Islet of Langerhans (tissue), 1 donor: ENCODE results near the gene IGF2.

ENCODE experiments used
- FAIRE-seq: peaks from one replicate; lab custom pipeline; 2011; peaks lifted over from hg19 to GRCh38; lab: Jason Lieb, UNC

The IGF2 gene

GRCh38 chr11:2122907-2123627 lies 16.1 kb downstream of the IGF2 start:
- FAIRE-seq: no peak

GRCh38 chr11:2122222-2122906 lies 16.8 kb downstream of the IGF2 start:
- no peak for FAIRE-seq

GRCh38 chr11:2121227-2122130 lies 17.7 kb downstream of the IGF2 start:
- no peak for FAIRE-seq

- FAIRE-seq: no peak
Observed at GRCh38 chr11:2120359-2121100, 18.7 kb downstream of the IGF2 start.

GRCh38 chr11:2118677-2119076 lies 20.5 kb downstream of the IGF2 start:
- FAIRE-seq: no peak

- no peak for FAIRE-seq
Observed at GRCh38 chr11:2116680-2117079, 22.5 kb downstream of the IGF2 start.

- no peak for FAIRE-seq
Observed at GRCh38 chr11:2115308-2115707, 23.9 kb downstream of the IGF2 start.

- FAIRE-seq: no peak
Observed at GRCh38 chr11:2114430-2115241, 24.6 kb downstream of the IGF2 start.

- no peak for FAIRE-seq
Observed at GRCh38 chr11:2113776-2114175, 25.4 kb downstream of the IGF2 start.

- FAIRE-seq: no peak
Observed at GRCh38 chr11:2110521-2110920, 28.7 kb downstream of the IGF2 start.

GRCh38 chr11:2109541-2110019 lies 29.6 kb downstream of the IGF2 start:
- no peak for FAIRE-seq

GRCh38 chr11:2108675-2109491 lies 30.3 kb downstream of the IGF2 start:
- FAIRE-seq: no peak

- no peak for FAIRE-seq
Observed at GRCh38 chr11:2107941-2108630, 31.1 kb downstream of the IGF2 start.

- no peak for FAIRE-seq
Observed at GRCh38 chr11:2107521-2107920, 31.7 kb downstream of the IGF2 start.

GRCh38 chr11:2106583-2107209 lies 32.5 kb downstream of the IGF2 start:
- no peak for FAIRE-seq

- FAIRE-seq: no peak
Observed at GRCh38 chr11:2105511-2105910, 33.7 kb downstream of the IGF2 start.

GRCh38 chr11:2104524-2105440 lies 34.4 kb downstream of the IGF2 start:
- no peak for FAIRE-seq
